Measurements from ENCODE around the gene KANSL1.

Gene KANSL1

GRCh38 chr17:46003907-46004748 lies 189.1 kb downstream of the KANSL1 start:
- TF ChIP-seq CTCF (IDR thresholded peaks at IDR 0.05; ENCODE audit: low read depth, low read length, missing control alignments), result no peak
- H3K4me3 ChIP-seq (replicated peaks; ENCODE audit: low read depth, low read length), result no peak overlapping the region
- no peak for DNase-seq (ENCODE audit: extremely low read depth, low read depth)

GRCh38 chr17:46002973-46003316 lies 190.3 kb downstream of the KANSL1 start:
- no peak overlapping the region for H3K4me3 ChIP-seq (replicated peaks; ENCODE audit: low read depth, low read length)
- TF ChIP-seq CTCF (IDR thresholded peaks at IDR 0.05; ENCODE audit: low read depth, low read length, missing control alignments), result no peak
- DNase-seq (ENCODE audit: extremely low read depth, low read depth), result no peak

- peak; percentile 81 for TF ChIP-seq CTCF (IDR thresholded peaks at IDR 0.05; ENCODE audit: low read depth, low read length, missing control alignments)
- no peak overlapping the region for H3K4me3 ChIP-seq (replicated peaks; ENCODE audit: low read depth, low read length)
- peak; percentile 17 for DNase-seq (ENCODE audit: extremely low read depth, low read depth)
These were observed 190.8 kb downstream of the KANSL1 start for GRCh38 chr17:46002311-46002972.

GRCh38 chr17:46001390-46002310 lies 191.6 kb downstream of the KANSL1 start:
- H3K4me3 ChIP-seq (replicated peaks; ENCODE audit: low read depth, low read length), result no peak overlapping the region
- TF ChIP-seq CTCF (IDR thresholded peaks at IDR 0.05; ENCODE audit: low read depth, low read length, missing control alignments), result no peak
- DNase-seq (ENCODE audit: extremely low read depth, low read depth), result no peak

- no peak for DNase-seq (ENCODE audit: extremely low read depth, low read depth)
- TF ChIP-seq CTCF (IDR thresholded peaks at IDR 0.05; ENCODE audit: low read depth, low read length, missing control alignments), result no peak
- H3K4me3 ChIP-seq (replicated peaks; ENCODE audit: low read depth, low read length), result no peak overlapping the region
These were observed 192.5 kb downstream of the KANSL1 start for GRCh38 chr17:46000757-46001156.

GRCh38 chr17:46000292-46000691 lies 192.9 kb downstream of the KANSL1 start:
- no peak for DNase-seq (ENCODE audit: extremely low read depth, low read depth)
- H3K4me3 ChIP-seq (replicated peaks; ENCODE audit: low read depth, low read length), result no peak overlapping the region
- TF ChIP-seq CTCF (IDR thresholded peaks at IDR 0.05; ENCODE audit: low read depth, low read length, missing control alignments), result no peak
